GM19463 (cell line): ENCODE results near the gene RACK1.

Experiments used
- ATAC-seq: cut with Tn5 transposase; IDR thresholded peaks from one replicate; pipeline ENCODE4 v1.9.1; 2021; ENCODE audit warnings: mild to moderate bottlenecking, moderate library complexity; ENCODE audit not compliant: unreplicated experiment

The RACK1 gene

DNA sequence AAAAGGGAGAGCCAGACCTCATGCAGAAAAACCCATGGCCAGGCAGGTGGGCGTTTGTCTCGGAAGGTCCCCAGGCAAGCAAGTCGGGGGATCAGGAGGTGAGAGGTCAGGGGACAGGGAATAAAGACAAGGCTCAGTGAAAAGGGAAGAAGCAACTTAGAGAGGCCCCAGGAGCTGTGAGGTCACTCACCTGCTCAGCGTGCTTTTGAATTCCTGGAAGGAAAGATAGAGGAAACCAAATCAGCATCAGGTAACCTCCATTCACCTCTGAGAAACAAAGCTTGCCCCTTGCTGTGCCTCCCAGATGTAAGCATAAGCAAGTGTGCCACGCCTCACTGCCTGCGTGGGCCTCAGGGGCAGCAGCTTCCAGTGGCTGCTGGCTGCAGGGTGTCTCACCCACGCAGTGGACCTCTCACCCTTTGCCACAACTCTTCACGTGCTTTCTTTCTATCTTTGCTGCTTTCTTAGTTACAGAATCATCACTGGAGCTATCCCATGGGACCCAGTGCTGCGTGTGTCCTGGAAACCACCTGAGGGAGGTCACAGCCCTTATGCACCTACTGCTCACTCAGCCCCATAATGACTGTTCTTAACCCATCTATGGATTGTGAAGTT lies 44.7 kb downstream of the RACK1 start:
- peak; percentile 76 for ATAC-seq

DNA sequence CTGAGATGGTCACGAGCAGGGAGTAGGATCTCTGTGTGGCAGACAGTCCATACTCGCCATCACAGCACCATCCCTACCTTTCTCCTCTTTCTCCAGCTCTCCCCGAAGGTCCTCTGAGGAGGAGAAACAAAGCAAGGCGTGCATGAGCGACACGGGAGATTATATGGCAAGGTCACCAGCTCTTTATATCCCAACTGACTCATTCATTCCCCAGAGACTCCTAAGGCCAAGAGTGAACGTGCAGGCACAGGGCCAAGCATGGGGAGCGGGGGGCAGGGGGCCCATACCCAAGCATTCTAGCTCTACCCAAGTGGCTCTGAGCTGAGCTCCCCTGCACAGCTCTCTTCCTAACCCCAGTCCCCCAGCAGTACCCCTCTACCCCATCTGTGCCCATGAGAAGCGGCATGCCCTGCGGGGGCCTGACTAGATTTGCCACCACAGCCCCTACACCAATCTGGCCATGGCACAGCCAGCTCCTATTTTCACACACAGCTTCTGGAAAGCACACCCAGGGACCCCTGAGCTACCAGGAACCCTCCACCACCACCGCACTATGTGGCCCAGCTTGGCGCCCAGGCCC lies 45.5 kb downstream of the RACK1 start:
- ATAC-seq: no peak

DNA sequence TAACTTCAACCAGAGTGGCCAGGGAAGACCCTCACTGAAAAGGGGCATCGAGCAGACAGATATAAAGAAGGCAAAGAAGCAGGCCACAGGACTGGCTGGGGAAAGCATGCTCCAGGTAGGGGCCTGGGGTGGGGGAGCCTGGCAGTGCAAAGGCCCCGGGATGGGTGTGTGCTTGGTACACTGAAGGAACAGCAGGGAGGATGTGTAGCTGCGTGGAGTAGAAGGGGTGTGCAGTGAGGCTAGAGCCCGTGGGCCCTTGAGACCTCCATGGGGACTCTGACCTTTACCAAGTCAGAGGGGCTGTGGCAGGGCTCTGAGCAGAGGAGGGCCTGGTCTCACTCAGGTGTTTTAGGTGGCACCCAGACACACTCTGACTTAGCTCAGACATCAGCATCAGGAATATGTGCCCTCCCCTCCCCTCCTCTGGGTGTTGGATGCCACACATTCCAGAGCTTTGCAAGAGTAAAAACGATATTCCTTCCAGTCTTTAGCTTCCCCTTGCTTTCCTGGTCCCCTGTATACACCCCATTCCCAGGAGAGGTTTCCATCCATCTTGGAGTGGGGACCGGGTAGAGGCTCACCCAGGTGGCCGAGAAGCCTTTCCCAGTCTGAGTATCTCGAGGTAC lies 46.3 kb downstream of the RACK1 start:
- no peak for ATAC-seq

DNA sequence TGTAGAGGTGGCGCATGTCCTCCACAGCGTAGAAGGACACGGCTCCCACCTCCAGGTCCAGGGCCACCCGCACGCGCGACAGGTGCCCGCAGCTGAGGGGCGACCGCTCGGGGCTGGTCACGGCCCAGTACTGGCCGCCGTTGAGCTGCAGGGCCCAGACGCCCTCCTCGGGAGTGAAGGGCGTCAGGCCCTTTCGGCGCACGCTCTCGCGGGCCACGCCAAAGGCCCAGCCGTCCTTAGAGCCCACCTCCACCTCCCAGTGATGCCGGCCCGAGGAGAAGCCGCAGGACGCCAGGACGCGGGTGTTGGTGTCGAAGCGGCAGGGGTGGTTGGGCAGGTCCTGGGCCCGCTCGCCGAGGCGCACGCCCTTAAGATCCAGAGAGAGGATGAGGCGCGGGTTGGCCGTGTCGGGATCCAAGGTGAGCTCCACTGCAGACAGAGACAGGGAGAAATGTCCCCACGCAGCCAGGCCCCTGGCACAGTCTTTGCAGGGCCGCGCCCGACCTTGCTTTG lies 48.4 kb downstream of the RACK1 start:
- no peak for ATAC-seq

DNA sequence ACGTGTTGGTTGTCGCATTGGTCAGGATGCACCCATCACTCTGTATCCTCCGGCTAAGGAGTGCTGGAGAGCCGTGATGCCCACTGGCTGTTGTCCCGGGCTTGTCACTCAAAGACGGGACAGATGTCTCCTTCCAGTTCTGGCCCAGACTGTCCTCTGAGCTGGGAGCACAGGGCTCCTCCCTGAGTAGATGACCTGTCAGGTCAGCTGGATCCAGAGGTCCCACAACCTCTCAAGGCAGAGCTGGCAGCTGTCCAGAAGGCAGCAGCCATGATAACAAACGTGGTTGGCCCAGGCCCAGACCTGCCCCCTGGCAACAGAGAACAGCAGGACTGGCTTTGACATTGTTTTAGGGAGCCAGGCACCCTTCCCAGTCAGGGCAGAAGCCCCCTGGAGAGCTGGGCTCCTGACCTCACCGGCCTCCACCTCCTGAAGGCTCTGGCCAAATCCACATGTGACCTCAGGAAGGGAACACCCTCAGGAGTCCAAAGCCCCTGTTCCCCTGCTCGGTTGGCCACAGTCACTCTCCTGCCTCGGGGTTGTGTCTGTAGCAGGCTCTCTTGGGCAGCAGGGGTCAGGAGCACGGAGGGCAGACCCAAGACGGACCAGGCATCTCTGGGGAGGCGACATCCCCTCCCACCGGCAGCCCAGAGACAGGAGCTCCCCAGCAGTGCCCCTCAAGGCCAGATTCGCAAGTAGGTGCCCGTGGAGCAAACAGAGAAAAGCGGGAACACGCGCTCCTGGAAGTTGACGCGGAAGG lies 49.0 kb downstream of the RACK1 start:
- ATAC-seq: no peak

DNA sequence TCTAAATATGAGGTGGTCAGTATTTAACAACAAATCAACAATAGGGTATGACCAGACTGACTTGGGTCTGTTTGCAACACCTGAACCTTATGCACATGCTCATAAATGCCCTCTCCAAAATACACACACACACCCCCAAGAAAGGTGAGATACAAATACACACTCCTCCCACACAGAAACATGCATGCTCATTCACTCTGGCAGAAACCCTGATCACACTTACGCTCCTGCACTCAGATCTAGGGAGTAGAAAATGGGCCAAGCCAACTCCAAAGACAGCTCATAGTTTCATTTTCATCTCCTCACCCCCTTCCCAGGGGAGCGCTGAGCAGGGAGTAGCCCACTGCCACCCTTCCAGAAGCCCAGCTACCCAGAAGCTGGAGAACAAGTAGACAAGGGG lies 50.0 kb downstream of the RACK1 start:
- ATAC-seq: no peak

DNA sequence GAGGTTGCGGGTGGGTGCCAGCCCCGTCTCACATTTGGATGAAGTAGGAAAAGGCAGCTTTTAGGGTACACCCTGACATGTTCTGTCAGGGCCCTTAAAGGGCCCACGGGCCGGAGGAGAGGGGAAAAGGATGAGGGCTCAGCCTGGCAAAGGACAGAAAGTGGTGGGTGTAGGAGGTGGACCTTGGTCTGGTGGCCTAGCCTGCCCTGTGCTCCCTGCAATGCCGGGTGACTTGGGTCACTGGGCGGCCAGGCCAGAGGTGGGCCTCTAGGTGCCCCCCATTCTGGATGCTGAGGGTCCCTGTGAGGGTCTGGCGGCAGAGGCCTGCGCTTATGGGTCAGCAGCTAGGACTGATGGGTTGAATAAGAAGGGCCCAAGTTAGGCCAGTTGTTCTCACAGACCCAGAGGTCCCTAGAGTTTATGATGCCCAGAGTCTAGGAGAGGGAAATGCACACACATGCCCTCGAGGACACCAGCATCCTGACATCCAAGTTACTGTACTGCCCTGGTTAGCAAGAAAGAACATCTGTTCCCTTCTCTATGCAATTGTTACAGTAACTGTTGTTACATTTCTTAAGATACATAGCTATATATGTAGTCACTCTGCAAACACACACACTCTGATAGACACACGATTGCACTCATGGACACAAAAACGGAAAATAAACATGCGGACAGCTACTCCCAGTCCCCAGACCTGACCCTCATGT lies 51.2 kb downstream of the RACK1 start:
- ATAC-seq: no peak

DNA sequence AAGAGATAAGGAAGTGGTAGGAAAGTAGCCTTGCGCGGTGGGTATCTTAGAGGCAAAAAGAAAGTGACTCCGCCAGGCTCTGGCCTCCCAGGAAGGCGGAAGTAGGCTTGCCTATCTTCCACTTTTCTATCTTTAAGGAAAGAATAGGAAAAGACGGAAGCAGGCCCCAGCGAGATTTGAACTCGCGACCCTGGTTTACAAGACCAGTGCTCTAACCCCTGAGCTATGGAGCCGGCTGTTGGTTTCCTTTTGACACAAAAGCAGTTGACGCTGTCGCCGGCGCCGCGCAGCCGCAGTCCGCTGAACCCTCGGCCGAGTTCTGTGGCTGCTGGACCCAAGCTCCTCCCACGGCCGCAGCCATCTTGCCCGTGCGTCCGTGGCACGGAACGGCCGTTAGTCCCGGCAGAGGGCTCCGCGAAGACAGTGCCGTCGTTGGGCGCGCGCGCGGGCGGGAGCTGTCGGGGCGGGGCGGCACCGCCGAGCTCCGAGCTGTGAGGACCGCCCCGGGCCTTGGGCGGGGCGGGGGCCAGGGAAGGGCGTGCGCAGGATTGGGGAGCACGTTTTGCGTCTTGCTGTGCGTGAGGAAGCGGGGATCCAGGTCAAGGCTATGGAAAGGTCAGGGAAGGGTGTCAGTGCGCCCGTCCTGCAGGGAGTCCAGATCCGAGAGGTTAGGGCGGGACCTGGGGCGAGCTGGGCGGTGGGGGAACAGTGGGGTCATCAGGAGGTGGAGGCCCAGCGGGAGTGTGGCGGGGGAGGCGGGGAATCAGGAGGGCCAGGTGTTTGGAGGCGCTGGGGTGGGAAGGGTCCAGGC lies 52.0 kb downstream of the RACK1 start:
- ATAC-seq: peak; percentile 66

DNA sequence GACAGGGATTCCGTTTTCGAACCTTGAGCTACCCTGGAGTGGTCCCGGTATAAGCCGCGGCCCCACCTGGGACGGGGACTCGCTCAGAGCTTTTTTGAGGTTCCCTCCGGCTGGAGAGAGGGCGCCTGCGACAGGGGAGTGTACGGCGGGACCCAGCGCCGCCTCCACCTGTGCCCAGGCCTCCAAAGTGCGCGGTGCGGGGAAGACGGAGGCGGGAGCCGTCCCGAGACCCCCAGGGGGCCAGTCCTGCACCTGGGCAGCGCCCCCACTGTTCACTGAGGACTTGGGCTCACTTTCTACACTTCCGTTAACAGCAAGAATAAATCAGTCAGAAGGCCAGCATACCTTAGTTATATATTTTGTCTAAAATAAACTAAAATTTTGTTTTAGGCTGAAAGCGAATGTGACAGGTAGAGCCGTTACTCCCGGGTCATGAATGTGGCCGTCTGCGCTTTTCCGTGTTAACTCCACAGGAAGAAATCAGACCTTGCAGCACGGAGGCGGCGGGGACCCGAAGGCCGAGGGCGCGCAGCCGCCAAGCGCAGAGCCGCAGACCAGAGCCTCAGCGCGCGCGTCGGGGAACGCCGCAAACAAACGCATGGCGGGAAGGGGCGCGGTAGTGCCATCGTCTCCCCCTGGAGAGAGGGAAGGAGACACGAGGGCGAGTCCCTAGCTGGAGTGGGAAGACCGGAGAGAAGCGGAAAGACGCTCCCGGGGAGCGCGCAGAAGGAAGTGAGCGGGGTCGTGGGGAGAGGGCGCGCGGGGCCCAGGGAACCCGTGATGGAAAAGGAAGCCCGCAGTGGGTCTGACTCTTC lies 52.8 kb downstream of the RACK1 start:
- ATAC-seq: peak; percentile 5

DNA sequence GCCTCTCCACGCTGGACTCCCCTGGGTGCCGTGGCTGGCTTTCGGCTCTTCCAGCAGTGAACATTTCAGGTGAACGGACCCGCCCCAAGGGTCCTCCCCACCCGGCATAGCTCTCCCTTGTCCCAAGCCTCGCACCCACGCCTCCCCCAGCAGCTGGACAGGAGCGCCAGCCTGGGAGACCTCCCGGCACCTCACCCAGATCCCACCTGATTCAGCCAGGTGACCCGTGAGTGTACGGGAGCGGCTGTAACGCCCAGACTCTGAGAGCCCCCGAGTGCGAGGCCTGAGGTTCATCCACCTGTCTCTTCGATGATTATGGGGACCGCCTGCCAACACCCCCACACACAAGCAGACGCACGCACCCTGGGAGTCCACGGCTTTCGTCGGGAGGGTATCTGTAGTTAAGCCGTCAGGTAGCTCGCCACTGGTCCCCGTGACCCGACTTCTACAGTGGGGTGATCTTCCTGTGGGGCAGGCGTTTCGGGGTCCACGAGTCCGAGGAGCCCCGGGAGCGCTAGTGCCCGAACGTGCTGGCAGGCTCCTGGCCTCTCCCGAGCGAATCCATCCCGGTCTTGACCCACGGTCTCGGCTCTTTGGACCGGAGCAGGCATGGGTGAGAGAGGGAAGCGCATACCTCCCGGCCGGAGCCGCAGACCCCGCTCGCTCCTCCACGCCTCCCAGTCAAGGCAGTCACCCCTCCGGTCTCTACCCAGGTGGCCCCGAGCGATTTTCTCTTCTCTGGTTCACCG lies 53.6 kb downstream of the RACK1 start:
- no peak for ATAC-seq

DNA sequence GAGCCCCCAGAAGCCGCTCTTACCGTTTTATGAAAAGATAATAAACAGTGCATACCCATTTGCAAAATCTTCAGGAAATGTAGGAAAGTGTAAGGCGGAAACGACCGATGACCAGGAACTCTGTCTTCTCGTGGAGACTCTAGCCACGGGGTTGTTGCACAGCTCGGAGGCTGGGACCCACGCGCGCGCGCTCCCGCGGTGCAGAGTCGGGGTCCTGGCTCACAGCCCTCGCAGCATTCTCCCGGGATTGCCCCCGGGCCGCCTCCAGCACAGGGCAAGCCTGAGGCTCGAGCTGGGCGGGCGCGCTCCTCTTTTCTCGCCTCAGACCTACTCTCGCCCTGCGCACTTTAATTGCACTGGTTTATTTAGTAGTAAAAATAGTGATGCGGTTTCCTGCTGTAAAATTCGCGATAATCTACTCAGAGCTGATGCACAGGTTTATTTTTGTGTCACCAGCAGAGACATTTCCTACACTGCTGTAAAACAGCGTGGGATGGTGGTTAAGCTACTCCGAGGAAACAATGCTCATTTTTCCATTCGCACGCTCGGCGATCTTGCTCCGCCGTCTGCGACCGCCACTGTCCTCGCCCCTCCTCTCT lies 54.2 kb downstream of the RACK1 start:
- ATAC-seq: no peak

DNA sequence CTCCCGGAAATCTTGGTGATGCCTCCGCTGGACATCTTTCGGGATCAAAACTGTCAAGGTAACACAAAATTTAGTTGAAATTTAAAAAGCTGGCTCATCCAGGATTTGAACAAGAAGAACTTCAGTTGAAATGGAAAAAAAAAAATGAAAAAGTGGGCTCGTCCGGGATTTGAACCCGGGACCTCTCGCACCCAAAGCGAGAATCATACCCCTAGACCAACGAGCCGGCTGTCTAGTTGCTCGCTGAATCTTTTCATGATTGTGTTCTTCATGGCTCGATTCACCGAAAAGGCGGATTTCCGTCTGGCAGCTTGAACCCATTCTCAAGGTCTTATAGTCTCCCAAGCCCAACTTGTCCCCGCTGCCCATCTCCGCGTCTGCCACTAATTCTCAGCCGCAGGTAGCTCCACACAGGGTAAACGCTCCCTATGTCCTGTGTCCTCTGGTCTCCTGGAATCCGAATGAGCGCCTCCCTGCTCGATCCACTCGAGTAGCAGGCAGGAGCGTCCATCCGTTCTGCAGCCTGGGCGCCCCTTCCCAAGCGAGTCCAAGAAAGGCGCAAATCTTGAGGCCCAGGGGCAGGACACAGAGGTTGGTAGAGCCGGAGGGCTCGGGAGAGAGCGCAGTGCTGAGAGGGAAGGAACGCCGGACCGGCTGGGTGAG lies 54.9 kb downstream of the RACK1 start:
- ATAC-seq: no peak

DNA sequence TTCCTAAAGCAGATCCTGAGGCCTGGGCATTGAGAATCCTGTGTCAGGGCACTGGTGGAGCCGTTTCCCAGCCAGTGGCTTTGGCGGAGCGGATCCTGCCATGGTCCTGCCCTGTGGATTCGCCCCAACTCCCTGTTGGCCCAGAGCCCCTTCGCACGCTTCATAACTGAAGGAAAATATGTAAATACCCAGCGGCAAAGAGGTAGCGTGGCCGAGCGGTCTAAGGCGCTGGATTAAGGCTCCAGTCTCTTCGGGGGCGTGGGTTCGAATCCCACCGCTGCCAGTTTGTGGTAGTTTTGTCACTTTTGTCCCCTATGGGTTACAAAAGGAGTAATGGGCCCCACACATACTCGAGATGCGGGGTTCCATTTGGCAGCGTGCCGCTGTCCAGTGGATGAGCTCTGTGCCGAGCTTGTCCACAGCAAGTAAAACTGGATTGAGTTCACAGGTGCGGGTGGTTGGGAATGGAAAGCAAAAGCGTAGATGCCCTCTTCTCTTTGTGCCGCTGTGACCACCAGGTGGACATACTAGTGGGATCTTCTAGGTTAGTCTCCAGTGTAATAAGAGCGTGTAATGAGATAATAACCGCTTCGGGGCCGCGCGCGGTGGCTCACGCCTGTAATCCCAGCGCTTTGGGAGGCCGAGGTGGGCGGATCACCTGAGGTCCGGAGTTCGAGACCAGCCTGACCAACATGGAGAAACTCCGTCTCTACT lies 56.0 kb downstream of the RACK1 start:
- no peak for ATAC-seq

DNA sequence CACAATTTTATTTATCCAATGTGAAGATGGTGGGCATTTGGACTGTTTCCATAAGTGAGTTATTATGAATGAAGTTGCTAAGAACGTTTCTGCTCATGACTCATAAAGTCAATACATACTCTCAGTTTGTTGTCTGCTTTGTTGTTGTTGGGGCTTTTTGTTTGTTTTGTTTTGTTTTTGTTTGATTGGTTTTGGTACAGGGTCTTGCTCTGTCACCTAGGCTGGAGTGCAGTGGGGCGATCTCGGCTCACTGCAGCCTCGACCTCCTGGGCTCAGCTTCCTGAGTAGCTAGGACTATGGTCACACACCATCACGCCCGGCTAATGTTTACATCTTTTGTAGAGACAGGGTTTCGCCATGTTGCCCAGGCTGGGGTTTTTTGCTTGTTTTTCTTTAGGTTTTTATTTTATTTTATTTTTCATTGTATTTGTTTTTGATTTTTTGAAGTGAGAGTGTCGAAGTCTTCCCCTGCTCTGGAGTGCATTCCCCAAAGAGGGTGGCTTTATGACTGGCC lies 56.7 kb downstream of the RACK1 start:
- ATAC-seq: no peak
